SKM-1 treated with dmso at 0.1 percent for 144 hours (cell line): ENCODE results near the gene CAMK2A.

Experiments
- DNase-seq: peaks from one replicate; lab custom pipeline; 2025; ENCODE audit not compliant: unreplicated experiment; lab: John Stamatoyannopoulos, UW

CAMK2A gene

GRCh38 chr5:150316320-150316719 lies 26.7 kb upstream of the CAMK2A start:
- no peak for DNase-seq

GRCh38 chr5:150315245-150315644 lies 25.7 kb upstream of the CAMK2A start:
- DNase-seq = no peak

- no peak for DNase-seq
Observed at GRCh38 chr5:150313921-150314716, 24.5 kb upstream of the CAMK2A start.

GRCh38 chr5:150313501-150313900 lies 23.9 kb upstream of the CAMK2A start:
- no peak for DNase-seq

GRCh38 chr5:150312518-150312917 lies 22.9 kb upstream of the CAMK2A start:
- DNase-seq = no peak

- no peak for DNase-seq
Observed at GRCh38 chr5:150311015-150311692, 21.6 kb upstream of the CAMK2A start.

GRCh38 chr5:150310246-150310645 lies 20.7 kb upstream of the CAMK2A start:
- DNase-seq = no peak

- DNase-seq = no peak
Observed at GRCh38 chr5:150309886-150310239, 20.3 kb upstream of the CAMK2A start.

GRCh38 chr5:150309101-150309885 lies 19.7 kb upstream of the CAMK2A start:
- DNase-seq = no peak

GRCh38 chr5:150307617-150308426 lies 18.2 kb upstream of the CAMK2A start:
- no peak for DNase-seq

GRCh38 chr5:150306775-150307174 lies 17.2 kb upstream of the CAMK2A start:
- DNase-seq = no peak

GRCh38 chr5:150305557-150305956 lies 16.0 kb upstream of the CAMK2A start:
- DNase-seq = no peak

GRCh38 chr5:150305095-150305494 lies 15.5 kb upstream of the CAMK2A start:
- DNase-seq = no peak

GRCh38 chr5:150304481-150305081 lies 15.0 kb upstream of the CAMK2A start:
- DNase-seq = no peak

- DNase-seq = no peak
Observed at GRCh38 chr5:150303660-150304386, 14.2 kb upstream of the CAMK2A start.

- DNase-seq = no peak
Observed at GRCh38 chr5:150303070-150303615, 13.6 kb upstream of the CAMK2A start.

- no peak for DNase-seq
Observed at GRCh38 chr5:150302301-150303069, 12.9 kb upstream of the CAMK2A start, which contains the start of gene ARSI. Gene ARSI, minus strand, starts transcription at chr5:150302905. Its CDS starts 532 bp downstream, at chr5:150302373.

- no peak for DNase-seq
Observed at GRCh38 chr5:150301901-150302300, 12.3 kb upstream of the CAMK2A start.

- DNase-seq = no peak
Observed at GRCh38 chr5:150301170-150301505, 11.6 kb upstream of the CAMK2A start.
